Measurements from ENCODE around the gene AQP1.
A peak's percentile ranks its signal among the peaks of the same experiment; 100 is the strongest.

AQP1 gene

DNA sequence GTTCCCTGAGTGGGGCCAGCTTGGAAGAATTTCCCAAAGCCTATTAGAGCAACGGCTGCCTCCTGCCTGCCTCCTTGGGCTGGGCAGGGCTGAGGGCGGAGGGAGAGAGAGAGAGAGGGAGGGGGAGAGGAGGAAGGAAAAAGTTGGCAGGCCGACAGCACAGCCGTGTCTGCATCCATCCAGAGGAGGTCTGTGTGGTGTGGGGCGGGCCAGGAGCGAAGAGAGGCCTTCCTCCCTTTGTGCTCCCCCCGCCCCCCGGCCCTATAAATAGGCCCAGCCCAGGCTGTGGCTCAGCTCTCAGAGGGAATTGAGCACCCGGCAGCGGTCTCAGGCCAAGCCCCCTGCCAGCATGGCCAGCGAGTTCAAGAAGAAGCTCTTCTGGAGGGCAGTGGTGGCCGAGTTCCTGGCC lies at the start of gene AQP1:
Gene AQP1, plus strand, starts transcription at position 293 of the 409 bp plus-strand sequence. Its CDS starts 57 bp downstream, at position 350.
- no peak for DNase-seq (ENCODE audit: low spot score)

DNA sequence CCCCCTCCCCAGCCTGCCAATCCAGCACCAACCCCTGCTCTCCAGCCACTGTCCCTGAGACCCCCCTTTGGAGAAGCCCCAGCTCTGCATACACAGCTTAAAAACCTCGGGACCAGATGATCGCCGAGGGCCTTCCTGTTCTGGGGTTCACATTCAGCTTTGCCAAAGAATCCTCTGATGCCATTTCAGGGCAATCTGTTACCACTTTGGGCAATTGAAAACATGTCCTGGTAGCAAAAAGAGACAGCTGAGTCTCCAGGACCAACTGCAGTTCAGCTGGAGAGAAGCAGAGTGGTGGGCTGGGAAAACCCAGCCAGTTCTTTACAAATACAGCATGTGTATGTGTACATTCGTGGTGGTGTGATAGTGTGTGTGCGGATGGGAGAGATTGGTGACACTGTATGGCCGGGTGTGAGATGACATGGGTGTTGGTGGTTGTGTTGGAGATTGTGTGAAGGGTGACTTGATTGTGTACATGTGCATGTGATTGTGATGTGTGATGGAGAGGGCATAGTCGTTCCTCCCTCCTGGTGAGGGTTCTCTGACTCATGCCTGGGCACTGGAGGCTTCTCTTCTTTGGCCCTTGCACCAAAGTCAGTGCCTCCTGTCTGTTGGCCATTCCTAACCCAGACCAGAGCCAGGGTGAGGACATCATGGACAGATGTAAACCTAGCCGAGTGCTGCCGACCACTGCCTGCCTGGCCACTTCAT lies 48.5 kb upstream of the AQP1 start:
- no peak for DNase-seq (ENCODE audit: low spot score)

DNA sequence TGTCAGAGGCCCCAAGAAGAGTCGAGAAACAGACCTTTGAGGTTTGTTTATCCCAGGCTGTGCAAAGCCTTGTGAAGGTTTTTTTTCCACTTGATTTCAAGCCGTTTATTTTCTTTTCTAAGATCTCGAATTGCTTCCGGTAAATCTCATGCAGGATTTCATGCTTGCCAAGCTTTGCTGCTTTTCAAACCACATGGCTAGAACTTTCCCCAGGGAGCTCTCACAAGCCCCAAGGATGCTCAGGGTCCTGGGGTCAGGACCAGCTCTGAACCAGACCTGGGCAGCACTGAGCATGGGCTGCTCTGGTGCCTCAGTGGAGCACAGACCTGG lies 48.0 kb upstream of the AQP1 start:
- DNase-seq (ENCODE audit: low spot score) = no peak

DNA sequence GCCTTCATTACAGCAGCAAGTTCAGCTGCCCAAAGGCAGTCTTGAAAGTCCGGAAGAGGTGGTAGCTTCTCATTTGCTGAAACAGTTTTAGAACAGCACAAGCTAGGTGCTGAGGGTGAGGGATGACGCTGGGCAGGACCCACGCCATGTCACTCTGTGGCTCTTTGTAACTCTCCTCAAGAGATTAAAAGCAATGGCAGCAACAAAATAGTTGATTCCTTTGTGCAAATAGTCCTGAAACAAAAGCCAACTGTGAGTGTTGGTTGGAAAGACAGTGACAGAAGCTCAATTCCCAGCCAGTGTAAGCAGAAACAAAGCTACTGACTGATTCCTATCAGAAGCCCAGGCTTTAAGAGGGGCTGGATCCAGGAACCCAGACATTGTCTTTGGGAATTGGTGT lies 47.6 kb upstream of the AQP1 start:
- no peak for DNase-seq (ENCODE audit: low spot score)

DNA sequence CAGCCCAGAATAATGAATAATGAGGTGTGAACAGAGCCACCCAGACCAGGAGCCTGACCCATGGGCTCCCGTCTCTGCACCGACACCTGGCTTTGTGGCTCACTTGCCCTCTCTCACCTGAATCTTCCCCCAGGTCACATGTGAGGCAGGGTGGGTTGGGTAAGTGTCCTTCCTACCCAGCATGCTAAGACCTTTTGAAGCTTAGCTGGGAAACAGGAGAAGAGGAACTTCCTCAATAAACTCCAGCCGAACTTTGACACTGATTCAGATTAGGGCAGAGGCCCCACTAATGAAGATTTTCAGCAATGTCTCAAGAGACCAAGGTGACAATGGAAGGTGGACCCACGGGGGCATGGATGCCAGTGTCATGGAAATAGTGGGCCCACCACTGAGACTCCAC lies 46.6 kb upstream of the AQP1 start:
- DNase-seq (ENCODE audit: low spot score) = no peak

DNA sequence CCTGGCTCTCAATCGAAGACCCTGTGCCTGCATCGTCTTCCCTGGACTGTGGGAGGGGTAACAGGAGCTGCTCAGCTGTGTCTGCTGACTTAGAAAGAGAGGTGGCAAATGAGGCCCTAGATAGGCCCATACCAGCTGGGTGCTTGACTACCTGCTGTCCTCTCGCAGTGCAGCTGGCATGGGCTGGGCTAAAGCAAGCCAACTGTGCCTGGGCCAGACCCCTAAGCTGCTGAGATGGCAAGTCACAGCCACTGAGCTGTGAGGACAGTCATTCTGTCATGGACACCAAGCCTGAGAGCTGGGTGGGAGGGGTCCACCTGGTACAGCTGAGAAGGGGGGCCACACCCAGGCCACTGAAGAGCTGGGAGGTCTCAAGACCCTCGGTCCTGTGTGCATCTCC lies 45.8 kb upstream of the AQP1 start:
- DNase-seq (ENCODE audit: low spot score) = no peak

DNA sequence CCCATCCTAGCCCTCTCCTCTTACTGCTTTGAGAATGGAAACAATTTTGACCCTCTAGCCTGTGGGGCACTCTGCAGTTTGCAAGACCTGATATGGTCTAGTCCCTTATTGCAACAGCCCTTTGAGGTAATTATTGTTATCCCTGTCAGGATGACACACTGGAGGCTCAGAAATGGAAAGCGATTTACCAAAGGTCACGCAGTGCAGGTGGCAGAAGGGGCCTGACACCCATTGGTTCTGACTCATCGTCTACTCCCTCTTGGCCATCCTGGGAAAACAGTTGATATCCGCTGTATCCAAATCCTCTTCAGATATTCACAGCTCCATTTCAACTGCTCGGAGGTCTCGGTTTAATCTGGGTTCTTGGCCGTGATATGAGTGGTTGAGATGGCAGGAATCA lies 44.7 kb upstream of the AQP1 start:
- DNase-seq (ENCODE audit: low spot score) = peak; percentile 25

DNA sequence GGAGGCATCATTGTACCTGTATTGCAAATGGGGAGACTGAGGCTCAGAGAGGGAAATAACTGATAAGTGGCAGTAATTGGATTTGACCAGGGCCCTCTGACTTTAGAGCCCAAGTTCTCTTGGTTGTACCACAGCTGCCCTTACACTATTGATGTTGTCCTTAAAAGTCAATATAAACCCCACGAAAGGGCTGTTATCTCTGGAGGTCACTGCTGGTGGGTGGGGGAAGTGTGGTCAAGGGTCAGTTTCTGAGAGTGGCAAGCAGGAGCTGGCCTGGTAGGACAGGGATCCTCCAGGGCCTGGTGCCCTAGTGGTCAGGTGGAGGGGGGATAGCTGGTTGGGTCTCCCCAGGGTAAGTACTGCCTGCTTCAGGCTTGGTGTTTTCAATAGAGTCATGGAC lies 44.2 kb upstream of the AQP1 start:
- no peak for DNase-seq (ENCODE audit: low spot score)

DNA sequence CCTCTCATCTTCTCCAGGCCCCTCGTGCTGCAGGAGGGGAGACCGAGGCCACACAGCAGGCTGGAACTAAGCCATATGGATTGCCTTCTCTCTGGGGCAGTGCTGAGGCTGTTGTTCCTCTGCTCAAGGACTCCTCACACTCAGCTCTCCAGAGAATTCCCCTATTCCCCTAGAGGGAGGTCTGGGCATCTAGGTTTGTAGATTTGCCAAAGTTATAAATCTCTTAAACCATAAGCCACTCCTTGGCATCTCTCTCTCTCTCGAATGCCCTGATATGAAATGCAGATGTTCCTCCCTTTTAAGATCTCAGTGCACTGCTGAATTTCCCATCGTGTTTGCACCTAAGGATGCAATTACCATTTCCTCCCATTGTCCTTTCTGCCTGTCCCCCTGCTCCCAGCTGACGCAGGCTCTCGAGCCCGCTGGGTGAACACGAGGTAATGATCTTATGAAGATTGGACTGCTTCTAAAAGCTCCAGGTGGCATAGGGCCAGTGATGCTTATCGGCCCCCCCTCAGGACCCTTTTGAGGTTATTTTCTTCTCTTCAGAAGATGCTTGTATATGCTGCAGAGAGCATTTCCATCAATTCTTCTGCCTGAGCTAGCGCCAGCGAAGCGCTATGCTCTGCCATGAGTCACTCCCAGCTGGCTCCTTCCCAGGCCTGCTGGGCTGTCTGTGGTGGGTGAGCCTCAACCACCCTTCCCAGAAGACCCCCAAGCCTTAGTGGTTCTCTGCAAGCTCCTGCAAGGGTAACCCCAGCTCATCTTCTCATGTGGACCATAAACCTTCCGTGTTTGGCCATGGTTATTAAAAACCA lies 41.6 kb upstream of the AQP1 start:
- DNase-seq (ENCODE audit: low spot score) = no peak

DNA sequence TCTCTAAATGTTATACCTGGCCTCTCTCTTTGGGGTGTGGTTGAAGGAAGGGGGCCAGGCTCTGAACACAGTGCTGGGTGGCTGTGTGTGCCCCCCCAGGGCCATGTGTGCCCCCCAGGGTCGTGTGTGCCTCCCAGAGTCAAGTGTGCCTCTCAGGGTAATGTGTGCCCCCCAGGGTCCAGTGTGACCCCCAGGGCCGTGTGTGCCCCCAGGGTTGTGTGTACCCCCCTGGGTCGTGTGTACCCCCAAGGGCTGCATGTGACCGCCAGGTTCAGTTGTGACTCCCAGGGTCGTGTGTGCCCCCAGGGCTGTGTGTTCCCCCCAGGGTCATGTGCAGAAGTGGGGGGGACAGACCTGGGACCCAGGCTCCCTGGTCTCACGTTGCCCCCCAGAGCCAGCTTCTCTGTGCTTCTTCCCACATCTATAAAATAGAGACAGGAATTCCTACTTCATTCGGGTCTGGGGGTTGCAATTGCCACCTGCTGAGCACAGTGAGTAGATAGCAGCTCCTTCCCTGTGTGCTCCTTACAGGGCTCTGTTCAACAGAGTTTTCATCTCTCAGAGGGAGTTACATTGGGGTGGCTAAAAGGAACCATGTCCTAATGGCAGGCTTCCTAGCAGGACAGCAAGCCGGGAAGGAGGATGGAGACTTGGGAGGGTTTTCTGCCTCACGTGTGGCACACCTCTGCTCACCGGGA lies 40.7 kb upstream of the AQP1 start:
- no peak for DNase-seq (ENCODE audit: low spot score)

DNA sequence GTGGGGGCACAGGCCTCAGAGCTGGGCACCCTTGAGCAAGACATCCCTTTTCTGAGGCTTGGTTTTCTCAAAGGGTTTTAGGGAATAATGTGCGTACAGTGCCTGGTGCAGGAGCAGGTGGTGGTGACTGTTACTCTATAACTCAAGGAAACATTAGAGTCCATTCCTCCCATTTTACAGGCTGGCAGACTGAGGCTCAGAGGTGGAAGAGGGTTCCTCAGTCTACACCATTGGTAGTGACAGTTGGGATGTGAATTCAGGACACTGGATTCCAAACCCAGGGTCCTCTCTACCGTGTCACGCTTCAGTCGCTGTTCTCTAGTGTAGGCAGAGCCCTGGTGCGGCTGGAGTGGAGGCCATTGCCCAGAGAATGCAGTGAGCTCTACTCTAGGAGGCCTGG lies 40.0 kb upstream of the AQP1 start:
- no peak for DNase-seq (ENCODE audit: low spot score)

DNA sequence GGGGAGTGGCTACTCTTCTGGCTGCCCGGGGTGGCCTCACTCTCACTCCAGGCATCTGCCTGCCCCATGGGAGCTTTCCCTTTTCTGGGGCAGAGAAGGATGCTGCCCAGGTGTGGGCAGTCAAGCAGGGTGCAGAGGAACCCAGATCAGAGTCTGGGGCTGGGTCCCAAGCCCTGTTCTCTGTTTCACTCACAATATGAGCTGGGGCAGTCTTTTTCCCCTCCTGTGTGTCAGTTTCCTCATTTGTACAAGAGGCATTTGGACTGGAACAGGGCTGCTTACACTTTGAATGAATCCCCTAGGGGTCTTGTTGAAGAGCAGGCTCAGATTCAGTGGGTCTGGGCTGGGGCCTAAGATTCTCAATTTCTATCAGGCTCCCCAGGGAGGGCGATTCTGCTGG lies 38.4 kb upstream of the AQP1 start:
- DNase-seq (ENCODE audit: low spot score) = no peak

DNA sequence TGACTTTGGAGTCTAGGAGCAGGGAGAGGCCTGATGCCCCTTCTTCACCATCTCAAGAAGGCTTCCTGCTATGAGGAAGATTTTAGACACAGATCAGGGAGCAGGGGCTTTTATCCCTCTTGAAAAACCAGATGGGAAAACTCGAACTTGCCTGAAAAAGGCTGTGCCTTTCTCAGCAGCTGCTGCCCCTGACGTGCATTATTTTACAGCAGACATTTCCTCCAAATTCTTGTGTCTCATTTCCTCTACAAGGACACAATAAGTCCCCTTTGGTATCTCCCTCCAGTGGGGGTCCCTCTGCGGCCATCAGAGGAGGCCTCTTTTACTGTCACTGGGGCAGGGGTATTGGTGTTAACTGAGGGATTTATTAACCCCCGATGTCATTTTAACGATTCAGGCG lies 38.0 kb upstream of the AQP1 start:
- DNase-seq (ENCODE audit: low spot score) = no peak

DNA sequence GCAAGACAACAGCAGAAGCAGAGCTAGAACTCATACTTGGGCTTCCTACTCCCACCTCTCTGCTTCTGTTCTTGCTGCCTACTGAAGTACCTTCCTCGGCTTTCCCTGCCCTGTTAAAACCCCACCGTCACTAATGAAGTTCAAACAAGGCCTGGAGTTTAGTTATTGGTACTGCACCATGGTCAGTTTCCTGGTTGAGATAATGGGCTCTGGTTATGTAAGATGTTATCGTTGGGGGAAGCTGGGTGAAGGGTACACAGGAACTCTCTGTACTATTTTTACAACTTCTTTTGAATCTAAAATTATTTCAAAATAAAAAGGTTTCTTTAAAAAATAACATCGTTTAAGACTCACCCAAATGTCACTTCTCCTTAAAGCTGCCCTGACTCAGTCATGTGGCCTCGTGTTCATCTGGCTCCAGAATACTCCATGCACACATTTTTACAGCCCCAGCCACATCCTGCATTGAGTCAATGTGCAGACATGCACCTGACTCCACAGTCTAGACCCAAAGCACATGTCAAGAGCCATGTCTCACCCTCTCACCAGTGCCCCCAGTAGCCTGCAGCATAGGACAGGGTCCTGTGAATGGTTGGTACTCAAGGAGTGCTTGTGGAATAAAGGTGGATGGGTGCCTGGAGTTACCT lies 36.9 kb upstream of the AQP1 start:
- no peak for DNase-seq (ENCODE audit: low spot score)

DNA sequence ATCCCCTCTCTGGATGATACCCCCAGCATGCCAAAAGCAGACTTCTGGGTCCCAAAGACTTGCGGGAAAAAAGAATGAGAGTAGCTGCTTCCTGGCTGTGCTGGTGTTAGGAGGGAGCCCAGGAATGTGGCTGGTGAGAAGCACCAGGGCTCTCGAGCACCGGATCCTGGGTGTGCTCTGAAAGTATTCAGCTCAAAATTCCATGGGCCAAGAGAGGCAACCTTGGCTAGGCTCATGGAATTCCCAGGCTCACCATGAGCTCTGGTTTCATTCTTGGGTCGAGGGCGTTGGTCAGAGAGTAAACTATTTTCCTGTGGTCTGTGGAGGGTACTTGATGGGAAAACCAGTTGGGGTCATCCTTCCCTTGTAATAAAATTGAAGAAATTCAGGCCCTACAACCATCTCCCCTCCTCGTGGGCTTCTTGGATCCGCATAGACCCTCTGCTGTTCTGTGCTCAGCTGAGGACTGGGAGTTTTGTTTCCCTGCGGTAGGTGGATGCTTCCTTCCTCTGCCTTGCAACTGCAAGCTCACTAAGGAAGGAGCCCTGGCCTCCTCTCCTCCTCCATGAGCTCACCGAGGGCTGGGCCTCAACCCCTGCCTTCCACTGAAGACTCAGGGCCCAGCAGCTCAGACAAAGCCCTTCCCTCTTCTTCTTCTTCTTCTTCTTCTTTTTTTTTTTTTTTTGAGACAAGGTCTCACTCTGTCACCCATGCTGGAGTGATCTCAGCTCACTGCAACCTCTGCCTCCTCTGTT lies 34.5 kb upstream of the AQP1 start:
- DNase-seq (ENCODE audit: low spot score) = no peak

DNA sequence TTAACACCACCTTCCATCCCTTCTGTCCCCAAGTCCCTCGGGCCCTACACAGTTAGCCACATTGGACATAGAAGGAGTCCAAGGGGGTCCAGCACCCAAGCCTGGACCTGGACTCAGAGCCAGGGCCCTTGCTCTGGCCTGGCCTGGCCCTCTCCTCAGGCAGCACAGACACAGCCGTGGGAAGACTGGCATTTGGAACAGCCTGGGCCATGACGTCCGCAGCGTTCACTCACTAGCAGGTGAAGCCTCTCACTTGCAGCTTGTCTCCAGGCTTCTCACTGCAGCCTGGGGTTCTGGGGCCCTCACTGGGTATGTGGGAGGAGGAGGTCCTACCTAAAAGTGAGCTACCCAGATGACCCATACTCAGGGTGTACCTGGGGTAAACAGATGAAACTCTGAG lies 33.7 kb upstream of the AQP1 start:
- no peak for DNase-seq (ENCODE audit: low spot score)

DNA sequence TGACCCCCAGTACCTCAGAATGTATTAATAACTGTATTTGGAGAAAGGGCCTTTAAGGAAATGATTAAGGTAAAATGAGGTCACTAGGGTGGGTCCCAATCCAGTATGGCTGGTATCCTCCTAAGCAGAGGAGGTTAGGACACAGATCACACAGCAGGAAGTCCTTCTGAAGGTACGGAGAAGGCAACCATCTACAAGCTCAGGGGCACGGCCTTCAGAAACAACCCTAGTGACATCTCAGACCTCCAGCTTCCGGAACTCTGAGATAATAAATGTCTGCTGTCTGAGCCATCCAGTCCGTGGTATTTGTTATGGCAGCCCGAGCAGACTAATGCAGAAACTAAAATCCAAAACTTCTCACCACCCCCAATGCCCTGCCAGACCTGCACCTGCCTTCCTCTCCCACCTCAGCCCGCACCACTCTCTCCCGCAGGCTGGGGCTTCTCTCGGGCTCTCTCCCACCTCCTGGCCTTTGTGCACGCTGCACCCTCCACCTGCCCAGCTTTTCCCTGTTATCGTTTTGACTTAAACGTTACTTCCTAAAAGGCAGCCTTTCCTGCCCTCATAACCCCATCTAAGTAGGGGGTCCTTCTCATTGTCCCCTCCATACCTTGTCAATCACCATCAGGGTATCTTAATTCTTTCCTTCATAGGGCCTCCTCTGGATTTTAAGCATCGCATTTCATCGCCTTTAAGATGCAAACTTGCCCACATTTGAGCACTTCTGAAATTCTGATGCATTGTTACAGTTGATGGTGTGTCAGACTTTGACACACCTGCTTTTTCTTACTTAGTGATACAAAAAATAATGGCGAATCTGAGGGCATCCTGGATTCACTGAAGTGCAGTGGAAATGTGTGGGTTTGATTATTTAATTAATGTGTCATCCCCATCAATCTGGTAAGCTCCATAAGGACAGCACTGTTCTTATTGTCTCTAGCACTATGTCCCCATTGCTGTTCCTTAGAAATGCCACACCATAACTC lies 32.2 kb upstream of the AQP1 start:
- no peak for DNase-seq (ENCODE audit: low spot score)

DNA sequence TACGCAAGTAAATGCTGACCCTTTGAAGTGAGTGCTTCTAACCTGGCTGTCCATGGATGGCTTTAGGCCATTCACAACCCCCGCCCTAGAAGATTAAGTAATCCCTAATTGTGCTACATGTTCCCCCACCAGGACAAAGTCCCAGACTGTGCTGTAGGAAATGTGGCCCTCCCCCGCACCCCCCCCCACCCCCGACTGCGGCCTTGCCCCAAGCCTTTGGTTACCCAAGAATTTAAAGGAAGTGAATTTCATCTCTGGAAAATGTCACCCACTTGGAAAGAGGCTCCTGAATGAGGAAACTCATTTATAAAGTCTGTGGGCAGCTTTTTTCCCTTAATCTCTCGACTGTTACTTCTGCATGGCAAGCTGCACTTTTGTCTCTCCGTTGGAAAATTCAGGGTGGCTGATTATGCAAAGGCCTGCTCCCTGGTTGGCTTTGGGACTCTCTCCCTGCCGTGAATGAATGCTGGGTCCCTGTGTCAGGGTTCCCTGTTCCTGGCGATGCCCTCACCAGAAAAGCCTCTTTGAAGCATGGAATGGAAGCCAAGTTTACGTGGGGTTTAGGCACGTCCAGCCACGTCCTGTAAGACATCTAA lies 31.4 kb upstream of the AQP1 start:
- no peak for DNase-seq (ENCODE audit: low spot score)

DNA sequence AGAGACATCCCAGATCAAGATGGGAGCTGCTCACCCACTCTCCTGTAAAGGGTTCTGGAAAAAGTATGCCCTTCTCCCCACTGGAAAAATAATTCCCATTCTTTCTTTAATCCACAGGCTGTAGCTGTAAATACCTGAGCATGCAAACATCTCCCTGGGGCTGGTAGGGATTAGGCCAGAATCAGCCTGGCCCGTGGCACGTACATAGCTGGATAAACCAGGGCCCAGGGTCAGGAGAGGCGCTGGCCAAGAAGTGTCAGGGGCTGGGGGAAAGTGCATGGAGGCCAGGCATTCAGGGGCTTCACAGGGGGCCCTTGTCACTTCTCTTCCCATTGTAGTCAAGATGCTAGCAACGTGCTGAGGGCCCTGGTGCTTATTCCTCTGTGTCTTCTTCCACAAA lies 30.7 kb upstream of the AQP1 start:
- no peak for DNase-seq (ENCODE audit: low spot score)

DNA sequence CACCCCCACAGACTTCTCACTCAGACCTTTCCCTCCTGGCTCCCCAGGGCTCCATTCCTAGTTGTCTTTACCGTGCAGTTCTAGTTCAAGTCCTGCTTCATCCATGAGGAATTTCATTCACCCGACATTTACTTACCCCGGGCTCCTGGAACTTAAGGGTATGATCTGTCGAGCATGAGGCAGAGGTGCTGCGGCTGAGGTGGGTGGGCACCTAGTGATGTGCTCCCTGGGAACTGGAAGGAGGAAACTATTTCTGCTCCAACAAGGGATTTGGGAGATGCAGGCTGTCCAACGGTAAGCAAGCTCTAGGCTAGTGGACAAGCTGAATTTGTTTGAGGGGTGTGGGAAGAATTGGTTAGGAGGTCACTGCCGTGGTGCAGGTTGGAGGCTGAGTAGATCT lies 30.2 kb upstream of the AQP1 start:
- no peak for DNase-seq (ENCODE audit: low spot score)

Measured in SW480 (cell line).